Measurements from ENCODE around the gene ZNF181. TPM values are rescaled to one million over a fixed set of nuclear protein-coding genes. Genes with fewer than 3 reads are reported as not detected.

ZNF181 gene
- total RNA-seq, 1 donor from 2014 or later, result 5.1 TPM

- DNase-seq (ENCODE audit: extremely low read depth, low read depth, low spot score), result no peak
These were observed 11.1 kb downstream of the ZNF181 start for GRCh38 chr19:34744896-34745690.

GRCh38 chr19:34757441-34757840, 23.4 kb downstream of the ZNF181 start:
- no peak for DNase-seq (ENCODE audit: extremely low read depth, low read depth, low spot score)

- DNase-seq (ENCODE audit: extremely low read depth, low read depth, low spot score), result no peak
These were observed 25.3 kb downstream of the ZNF181 start for GRCh38 chr19:34759218-34759917.

- no peak for DNase-seq (ENCODE audit: extremely low read depth, low read depth, low spot score)
These were observed 32.3 kb downstream of the ZNF181 start for GRCh38 chr19:34766386-34766785.

GRCh38 chr19:34767951-34768350, 33.9 kb downstream of the ZNF181 start:
- DNase-seq (ENCODE audit: extremely low read depth, low read depth, low spot score), result no peak

- DNase-seq (ENCODE audit: extremely low read depth, low read depth, low spot score), result peak; percentile 34
These were observed 38.9 kb downstream of the ZNF181 start, which contains the start of gene ZNF599 for GRCh38 chr19:34772697-34773554. ZNF599 (minus strand) TSS chr19:34773215; CDS start chr19:34772841, 374 bp downstream.

GRCh38 chr19:34773555-34773864, 39.5 kb downstream of the ZNF181 start:
- no peak for DNase-seq (ENCODE audit: extremely low read depth, low read depth, low spot score)

- DNase-seq (ENCODE audit: extremely low read depth, low read depth, low spot score), result no peak
These were observed 40.8 kb downstream of the ZNF181 start for GRCh38 chr19:34774857-34775256.

- DNase-seq (ENCODE audit: extremely low read depth, low read depth, low spot score), result no peak
These were observed 44.3 kb downstream of the ZNF181 start for GRCh38 chr19:34778342-34778741.

GRCh38 chr19:34779652-34780051, 45.6 kb downstream of the ZNF181 start:
- DNase-seq (ENCODE audit: extremely low read depth, low read depth, low spot score), result no peak

- no peak for DNase-seq (ENCODE audit: extremely low read depth, low read depth, low spot score)
These were observed 52.2 kb downstream of the ZNF181 start for GRCh38 chr19:34786236-34786635.

- no peak for DNase-seq (ENCODE audit: extremely low read depth, low read depth, low spot score)
These were observed 53.2 kb downstream of the ZNF181 start for GRCh38 chr19:34787059-34787824.

- DNase-seq (ENCODE audit: extremely low read depth, low read depth, low spot score), result no peak
These were observed 54.0 kb downstream of the ZNF181 start for GRCh38 chr19:34788074-34788473.

- no peak for DNase-seq (ENCODE audit: extremely low read depth, low read depth, low spot score)
These were observed 59.5 kb downstream of the ZNF181 start for GRCh38 chr19:34793565-34793964.

- DNase-seq (ENCODE audit: extremely low read depth, low read depth, low spot score), result no peak
These were observed 60.3 kb downstream of the ZNF181 start for GRCh38 chr19:34794066-34794960.

Data from glomerular endothelial cell (primary cell).